HCT116 (cell line): ENCODE data around the gene DLG2.

Experiments
- CTCF ChIP-seq, 3 experiments: fragments of 200-600 bp in 1 of 3; sonication (generic) in 1 of 3; IDR thresholded peaks in 2 of 3; conservative IDR thresholded peaks in 1 of 3; 2 replicates each; pipeline ENCODE4 v1.5.1; 2012 to 2017; ENCODE audit warnings: low read depth in 2 of 3, low read length in 2 of 3, antibody characterized with exemption in 1 of 3, borderline replicate concordance in 1 of 3, control low read depth in 1 of 3, mild to moderate bottlenecking in 1 of 3, mixed read lengths in 1 of 3, mixed run types in 1 of 3, moderate library complexity in 1 of 3; ENCODE audit not compliant: insufficient read depth in 1 of 3
- EGR1 ChIP-seq: IDR thresholded peaks from 2 replicates; pipeline ENCODE4 v1.6.1; 2012; ENCODE audit warnings: low read depth
- FOSL1 ChIP-seq: IDR thresholded peaks from 2 replicates; pipeline ENCODE4 v1.6.1; 2012; ENCODE audit warnings: low read depth
- JUND ChIP-seq: IDR thresholded peaks from 2 replicates; pipeline ENCODE4 v1.6.1; 2012
- MAX ChIP-seq: IDR thresholded peaks from 2 replicates; pipeline ENCODE4 v1.6.1; 2012
- POLR2A ChIP-seq: IDR thresholded peaks from 2 replicates; pipeline ENCODE4 v1.7.0; 2011; ENCODE audit warnings: borderline replicate concordance; ENCODE audit not compliant: insufficient read depth, insufficient read length; ENCODE audit errors: extremely low read depth
- POLR2AphosphoS5 ChIP-seq: IDR thresholded peaks from 2 replicates; pipeline ENCODE4 v1.6.1; 2011; ENCODE audit warnings: mild to moderate bottlenecking, low read depth, low read length, moderate library complexity
- RAD21 ChIP-seq: IDR thresholded peaks from 2 replicates; pipeline ENCODE4 v1.6.1; 2012; ENCODE audit warnings: low read depth, mild to moderate bottlenecking
- SIN3A ChIP-seq: IDR thresholded peaks from 2 replicates; pipeline ENCODE4 v1.6.1; 2012; ENCODE audit warnings: low read depth
- YY1 ChIP-seq: IDR thresholded peaks from 2 replicates; pipeline ENCODE4 v1.6.1; 2011; ENCODE audit warnings: low read length, low read depth, moderate library complexity, mild to moderate bottlenecking; ENCODE audit not compliant: insufficient replicate concordance; ENCODE audit errors: extremely low read depth

GRCh38 chr11:84061726-84062125, 1565.4 kb downstream of the DLG2 start:
- TF ChIP-seq FOSL1 (no peak), JUND (no peak), CTCF (IDR thresholded peaks at IDR 0.05 in 2 of 3, conservative IDR thresholded peaks at IDR 0.05 in 1 of 3; ENCODE audit: borderline replicate concordance in 1 of 3, insufficient read depth in 1 of 3, low read depth in 2 of 3, low read length in 2 of 3) (no peak), MAX (no peak), POLR2AphosphoS5 (no peak), YY1 (no peak), RAD21 (no peak), POLR2A (no peak), SIN3A (no peak), EGR1 (no peak)
